HFFc6 (cell line): ENCODE data around the gene RHOD. TPM values are rescaled to one million over a fixed set of nuclear protein-coding genes. Genes with fewer than 3 reads are reported as not detected.

Source experiments
- DNase-seq: peaks from one replicate; pipeline ENCODE4 v3.0.0-alpha.2; 2018
- H3K27ac Mint-ChIP-seq: 2 replicates; pipeline ENCODE4 v1.8.0; 2020; ENCODE audit warnings: mild to moderate bottlenecking, mixed read lengths
- H3K27me3 Mint-ChIP-seq: 2 replicates; pipeline ENCODE4 v1.8.0; 2021; ENCODE audit warnings: mild to moderate bottlenecking, moderate library complexity, mixed read lengths; ENCODE audit not compliant: insufficient read depth
- H3K36me3 Mint-ChIP-seq: 2 replicates; pipeline ENCODE4 v1.8.0; 2021; ENCODE audit warnings: low read depth, mixed read lengths
- H3K4me1 Mint-ChIP-seq: 2 replicates; pipeline ENCODE4 v1.8.0; 2020; ENCODE audit warnings: low read depth, mixed read lengths
- H3K4me3 Mint-ChIP-seq: 2 replicates; pipeline ENCODE4 v1.8.0; 2020; ENCODE audit warnings: mild to moderate bottlenecking, moderate library complexity, mixed read lengths
- H3K9me3 Mint-ChIP-seq: 2 replicates; pipeline ENCODE4 v1.8.0; 2020; ENCODE audit warnings: mild to moderate bottlenecking, mixed read lengths
- total RNA-seq, 6 experiments: library from RNA; stranded (reverse); fragmentation: NEBNext Ultra II Directional; extraction: Animal tissue kit (Norgen Biotek cat#: 25700); gene quantifications; 2 replicates in 1 of 6; 3 replicates in 5 of 6; pipeline ENCODE4 v1.2.3, GENCODE V29; 2021
- TF ChIP-seq, protein P1 (sequence below): fragments of 200-600 bp; sonication (generic); IDR thresholded peaks from 2 replicates; pipeline ENCODE4 v1.5.0; 2021; ENCODE audit warnings: antibody characterized with exemption, mild to moderate bottlenecking

Gene RHOD
- total RNA-seq, 6 experiments from 2014 or later: 5.2 to 17.8 (median 6.1) TPM

DNA sequence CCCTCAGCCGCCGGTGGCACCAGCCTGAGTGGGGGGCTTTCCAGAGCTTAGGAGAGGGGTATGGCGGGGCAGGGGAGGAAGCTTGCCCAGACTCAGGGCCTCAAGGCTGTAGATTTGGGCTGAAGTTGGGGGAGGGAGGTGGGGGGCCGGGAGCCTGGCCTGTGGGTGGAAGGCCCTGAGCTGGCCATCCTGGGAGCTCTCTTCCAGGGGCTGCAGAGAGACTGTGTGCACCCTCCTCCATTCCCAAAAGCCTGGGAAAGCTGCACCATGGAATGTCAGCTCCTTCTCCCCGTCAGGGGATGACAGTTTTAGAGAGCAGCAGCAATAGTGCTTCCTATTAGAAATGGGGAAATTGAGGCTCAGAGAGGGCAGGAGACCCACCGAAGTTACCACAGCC, 32.7 kb upstream of the RHOD start:
- no peak for DNase-seq
- H3K36me3 Mint-ChIP-seq: no peaks in the 10 kb centered on the region
- H3K27me3 Mint-ChIP-seq: peaks cover 18% of the 10 kb centered on the region
- no peaks in the 10 kb centered on the region for H3K9me3 Mint-ChIP-seq
- peaks cover 10% of the 10 kb centered on the region for H3K4me1 Mint-ChIP-seq
- peak overlapping the region; percentile 62; the same call in 1 of the 2 replicates for H3K4me3 Mint-ChIP-seq
- TF ChIP-seq, protein P1, sequence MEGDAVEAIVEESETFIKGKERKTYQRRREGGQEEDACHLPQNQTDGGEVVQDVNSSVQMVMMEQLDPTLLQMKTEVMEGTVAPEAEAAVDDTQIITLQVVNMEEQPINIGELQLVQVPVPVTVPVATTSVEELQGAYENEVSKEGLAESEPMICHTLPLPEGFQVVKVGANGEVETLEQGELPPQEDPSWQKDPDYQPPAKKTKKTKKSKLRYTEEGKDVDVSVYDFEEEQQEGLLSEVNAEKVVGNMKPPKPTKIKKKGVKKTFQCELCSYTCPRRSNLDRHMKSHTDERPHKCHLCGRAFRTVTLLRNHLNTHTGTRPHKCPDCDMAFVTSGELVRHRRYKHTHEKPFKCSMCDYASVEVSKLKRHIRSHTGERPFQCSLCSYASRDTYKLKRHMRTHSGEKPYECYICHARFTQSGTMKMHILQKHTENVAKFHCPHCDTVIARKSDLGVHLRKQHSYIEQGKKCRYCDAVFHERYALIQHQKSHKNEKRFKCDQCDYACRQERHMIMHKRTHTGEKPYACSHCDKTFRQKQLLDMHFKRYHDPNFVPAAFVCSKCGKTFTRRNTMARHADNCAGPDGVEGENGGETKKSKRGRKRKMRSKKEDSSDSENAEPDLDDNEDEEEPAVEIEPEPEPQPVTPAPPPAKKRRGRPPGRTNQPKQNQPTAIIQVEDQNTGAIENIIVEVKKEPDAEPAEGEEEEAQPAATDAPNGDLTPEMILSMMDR: no peak
- no peak overlapping the region for H3K27ac Mint-ChIP-seq

DNA sequence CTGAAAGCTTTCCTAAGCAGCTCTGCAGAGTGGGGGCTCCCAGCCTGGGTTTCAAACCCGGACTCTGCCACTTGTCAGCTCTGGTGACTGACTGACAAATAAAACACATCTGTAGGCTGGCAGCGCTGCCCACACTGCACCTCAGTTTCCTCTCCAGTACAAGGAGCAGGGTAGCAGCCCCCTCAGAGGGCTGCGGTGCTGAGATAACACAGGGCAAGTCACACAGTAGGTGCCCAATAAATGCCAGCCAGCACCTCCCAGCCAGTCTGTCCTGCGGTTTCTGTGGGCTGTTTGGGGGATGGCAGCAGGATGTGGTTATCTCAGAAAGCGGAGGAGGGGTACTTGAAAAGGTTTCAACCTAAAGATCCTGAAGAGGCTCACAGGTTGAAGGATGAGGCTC, 32.2 kb upstream of the RHOD start:
- no peak for DNase-seq
- H3K27me3 Mint-ChIP-seq: peaks cover 18% of the 10 kb centered on the region
- H3K36me3 Mint-ChIP-seq: no peaks in the 10 kb centered on the region
- H3K27ac Mint-ChIP-seq: no peak overlapping the region
- H3K4me1 Mint-ChIP-seq: peaks cover 15% of the 10 kb centered on the region
- no peak overlapping the region for H3K4me3 Mint-ChIP-seq
- TF ChIP-seq, protein P1: no peak
- no peaks in the 10 kb centered on the region for H3K9me3 Mint-ChIP-seq

- Mint-ChIP-seq H3K4me1 (peaks cover 15% of the 10 kb centered on the region), H3K27me3 (peaks cover 16% of the 10 kb centered on the region), H3K27ac (no peak overlapping the region), H3K36me3 (no peaks in the 10 kb centered on the region), H3K9me3 (no peaks in the 10 kb centered on the region), H3K4me3 (no peak overlapping the region)
- no peak for DNase-seq
- TF ChIP-seq, protein P1: no peak
These were observed 31.7 kb upstream of the RHOD start for GRCh38 chr11:67024966-67025365.

GRCh38 chr11:67025750-67026149, 30.9 kb upstream of the RHOD start:
- TF ChIP-seq, protein P1: no peak
- DNase-seq: no peak
- Mint-ChIP-seq H3K9me3 (no peaks in the 10 kb centered on the region), H3K36me3 (no peaks in the 10 kb centered on the region), H3K4me3 (no peak overlapping the region), H3K27ac (no peak overlapping the region), H3K27me3 (peaks cover 15% of the 10 kb centered on the region), H3K4me1 (peaks cover 15% of the 10 kb centered on the region)

DNA sequence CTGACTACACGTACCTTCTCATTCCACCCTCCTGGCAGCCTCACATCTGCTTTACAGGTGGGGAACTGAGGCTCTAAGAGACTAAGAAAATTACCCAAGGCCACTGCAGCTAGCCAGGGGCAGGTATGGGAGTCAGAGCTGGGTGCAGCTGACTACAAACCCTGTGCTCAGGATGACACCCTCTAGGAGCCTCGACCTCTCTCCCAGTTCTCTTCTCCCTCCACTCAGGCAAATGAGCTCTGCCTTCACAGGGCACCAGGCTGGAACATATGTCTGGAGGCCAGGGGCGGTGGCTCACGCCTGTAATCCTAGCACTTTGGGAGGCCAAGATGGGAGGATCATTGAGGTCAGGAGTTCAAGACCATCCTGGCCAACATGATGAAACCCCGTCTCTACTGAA, 29.7 kb upstream of the RHOD start:
- Mint-ChIP-seq H3K36me3 (no peaks in the 10 kb centered on the region), H3K4me1 (peaks cover 20% of the 10 kb centered on the region), H3K27me3 (peaks cover 14% of the 10 kb centered on the region), H3K4me3 (no peak overlapping the region), H3K9me3 (no peaks in the 10 kb centered on the region), H3K27ac (no peak overlapping the region)
- TF ChIP-seq, protein P1: no peak
- no peak for DNase-seq

DNA sequence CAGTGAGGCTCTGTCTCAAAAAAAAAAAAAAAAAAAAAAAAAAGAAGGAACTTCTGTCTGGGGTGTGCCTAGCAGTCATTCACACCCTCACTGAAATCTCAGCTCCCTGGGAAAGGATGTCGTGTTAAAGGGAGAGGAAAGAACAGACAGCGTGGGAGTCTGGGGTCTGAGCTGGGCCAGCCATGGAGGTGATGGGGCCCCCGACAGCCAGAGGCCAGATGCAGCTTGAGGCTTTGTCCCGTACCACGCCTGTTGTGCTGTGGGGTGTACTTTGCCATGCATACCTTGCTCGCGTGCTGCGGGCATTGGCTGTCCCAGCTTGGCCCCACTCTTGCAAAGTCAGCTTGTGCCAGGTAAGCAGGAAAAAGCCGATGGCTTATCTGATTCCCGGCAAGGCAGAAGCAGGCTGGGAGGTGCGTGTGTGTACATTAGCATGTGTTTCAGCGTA, 29.1 kb upstream of the RHOD start:
- TF ChIP-seq, protein P1: no peak
- no peaks in the 10 kb centered on the region for H3K36me3 Mint-ChIP-seq
- H3K4me1 Mint-ChIP-seq: peaks cover 20% of the 10 kb centered on the region
- no peak overlapping the region for H3K4me3 Mint-ChIP-seq
- no peak for DNase-seq
- no peaks in the 10 kb centered on the region for H3K9me3 Mint-ChIP-seq
- no peak overlapping the region for H3K27ac Mint-ChIP-seq
- peaks cover 13% of the 10 kb centered on the region for H3K27me3 Mint-ChIP-seq
